Measurements from ENCODE around the gene CDK8.

CDK8 gene

GRCh38 chr13:26372747-26373146 is 118.8 kb downstream of the CDK8 start:
- Histone ChIP-seq H3K27me3 (ENCODE audit: control insufficient read depth, insufficient read depth, low read length) (no peaks in the 10 kb centered on the region), H3K9ac (ENCODE audit: low read length) (no peak overlapping the region), H3K4me3 (ENCODE audit: low read length) (no peak overlapping the region), H3K9me3 (ENCODE audit: control insufficient read depth, low read length) (no peaks in the 10 kb centered on the region), H3K4me1 (ENCODE audit: control insufficient read depth, insufficient read depth, low read length) (no peaks in the 10 kb centered on the region), H3K36me3 (ENCODE audit: control insufficient read depth, insufficient read depth, low read length) (no peaks in the 10 kb centered on the region)

GRCh38 chr13:26376430-26376829 is 122.5 kb downstream of the CDK8 start:
- H3K27me3 ChIP-seq (ENCODE audit: control insufficient read depth, insufficient read depth, low read length) = no peaks in the 10 kb centered on the region
- no peak overlapping the region for H3K4me3 ChIP-seq (ENCODE audit: low read length)
- no peaks in the 10 kb centered on the region for H3K4me1 ChIP-seq (ENCODE audit: control insufficient read depth, insufficient read depth, low read length)
- H3K36me3 ChIP-seq (ENCODE audit: control insufficient read depth, insufficient read depth, low read length) = no peaks in the 10 kb centered on the region
- H3K9ac ChIP-seq (ENCODE audit: low read length) = no peak overlapping the region
- H3K9me3 ChIP-seq (ENCODE audit: control insufficient read depth, low read length) = no peaks in the 10 kb centered on the region

GRCh38 chr13:26377038-26377437 is 123.1 kb downstream of the CDK8 start:
- Histone ChIP-seq H3K36me3 (ENCODE audit: control insufficient read depth, insufficient read depth, low read length) (no peaks in the 10 kb centered on the region), H3K4me1 (ENCODE audit: control insufficient read depth, insufficient read depth, low read length) (no peaks in the 10 kb centered on the region), H3K9ac (ENCODE audit: low read length) (no peak overlapping the region), H3K27me3 (ENCODE audit: control insufficient read depth, insufficient read depth, low read length) (no peaks in the 10 kb centered on the region), H3K9me3 (ENCODE audit: control insufficient read depth, low read length) (no peaks in the 10 kb centered on the region), H3K4me3 (ENCODE audit: low read length) (no peak overlapping the region)

GRCh38 chr13:26378116-26378515 is 124.2 kb downstream of the CDK8 start:
- Histone ChIP-seq H3K9ac (ENCODE audit: low read length) (no peak overlapping the region), H3K27me3 (ENCODE audit: control insufficient read depth, insufficient read depth, low read length) (no peaks in the 10 kb centered on the region), H3K36me3 (ENCODE audit: control insufficient read depth, insufficient read depth, low read length) (no peaks in the 10 kb centered on the region), H3K4me3 (ENCODE audit: low read length) (no peak overlapping the region), H3K4me1 (ENCODE audit: control insufficient read depth, insufficient read depth, low read length) (no peaks in the 10 kb centered on the region), H3K9me3 (ENCODE audit: control insufficient read depth, low read length) (no peaks in the 10 kb centered on the region)

GRCh38 chr13:26379831-26380230 is 125.9 kb downstream of the CDK8 start:
- Histone ChIP-seq H3K27me3 (ENCODE audit: control insufficient read depth, insufficient read depth, low read length) (no peaks in the 10 kb centered on the region), H3K36me3 (ENCODE audit: control insufficient read depth, insufficient read depth, low read length) (no peaks in the 10 kb centered on the region), H3K9me3 (ENCODE audit: control insufficient read depth, low read length) (no peaks in the 10 kb centered on the region), H3K4me3 (ENCODE audit: low read length) (no peak overlapping the region), H3K9ac (ENCODE audit: low read length) (no peak overlapping the region), H3K4me1 (ENCODE audit: control insufficient read depth, insufficient read depth, low read length) (no peaks in the 10 kb centered on the region)

- Histone ChIP-seq H3K27me3 (ENCODE audit: control insufficient read depth, insufficient read depth, low read length) (no peaks in the 10 kb centered on the region), H3K4me1 (ENCODE audit: control insufficient read depth, insufficient read depth, low read length) (no peaks in the 10 kb centered on the region), H3K36me3 (ENCODE audit: control insufficient read depth, insufficient read depth, low read length) (no peaks in the 10 kb centered on the region), H3K9ac (ENCODE audit: low read length) (no peak overlapping the region), H3K4me3 (ENCODE audit: low read length) (no peak overlapping the region), H3K9me3 (ENCODE audit: control insufficient read depth, low read length) (no peaks in the 10 kb centered on the region)
Measured at GRCh38 chr13:26380930-26381329, 127.0 kb downstream of the CDK8 start.

GRCh38 chr13:26382366-26382765 is 128.4 kb downstream of the CDK8 start:
- H3K4me3 ChIP-seq (ENCODE audit: low read length) = no peak overlapping the region
- no peak overlapping the region for H3K9ac ChIP-seq (ENCODE audit: low read length)
- H3K36me3 ChIP-seq (ENCODE audit: control insufficient read depth, insufficient read depth, low read length) = no peaks in the 10 kb centered on the region
- no peaks in the 10 kb centered on the region for H3K9me3 ChIP-seq (ENCODE audit: control insufficient read depth, low read length)
- no peaks in the 10 kb centered on the region for H3K4me1 ChIP-seq (ENCODE audit: control insufficient read depth, insufficient read depth, low read length)
- H3K27me3 ChIP-seq (ENCODE audit: control insufficient read depth, insufficient read depth, low read length) = no peaks in the 10 kb centered on the region

GRCh38 chr13:26382835-26383234 is 128.9 kb downstream of the CDK8 start:
- H3K36me3 ChIP-seq (ENCODE audit: control insufficient read depth, insufficient read depth, low read length) = peaks cover 3% of the 10 kb centered on the region
- no peaks in the 10 kb centered on the region for H3K4me1 ChIP-seq (ENCODE audit: control insufficient read depth, insufficient read depth, low read length)
- no peak overlapping the region for H3K9ac ChIP-seq (ENCODE audit: low read length)
- H3K4me3 ChIP-seq (ENCODE audit: low read length) = no peak overlapping the region
- H3K27me3 ChIP-seq (ENCODE audit: control insufficient read depth, insufficient read depth, low read length) = no peaks in the 10 kb centered on the region
- no peaks in the 10 kb centered on the region for H3K9me3 ChIP-seq (ENCODE audit: control insufficient read depth, low read length)

GRCh38 chr13:26384587-26384986 is 130.7 kb downstream of the CDK8 start:
- Histone ChIP-seq H3K4me1 (ENCODE audit: control insufficient read depth, insufficient read depth, low read length) (no peaks in the 10 kb centered on the region), H3K4me3 (ENCODE audit: low read length) (no peak overlapping the region), H3K27me3 (ENCODE audit: control insufficient read depth, insufficient read depth, low read length) (no peaks in the 10 kb centered on the region), H3K9me3 (ENCODE audit: control insufficient read depth, low read length) (no peaks in the 10 kb centered on the region), H3K36me3 (ENCODE audit: control insufficient read depth, insufficient read depth, low read length) (peaks cover 4% of the 10 kb centered on the region), H3K9ac (ENCODE audit: low read length) (no peak overlapping the region)

GRCh38 chr13:26386026-26386425 is 132.1 kb downstream of the CDK8 start:
- no peak overlapping the region for H3K4me3 ChIP-seq (ENCODE audit: low read length)
- H3K9me3 ChIP-seq (ENCODE audit: control insufficient read depth, low read length) = no peaks in the 10 kb centered on the region
- H3K4me1 ChIP-seq (ENCODE audit: control insufficient read depth, insufficient read depth, low read length) = no peaks in the 10 kb centered on the region
- no peak overlapping the region for H3K9ac ChIP-seq (ENCODE audit: low read length)
- H3K27me3 ChIP-seq (ENCODE audit: control insufficient read depth, insufficient read depth, low read length) = no peaks in the 10 kb centered on the region
- peaks cover 4% of the 10 kb centered on the region for H3K36me3 ChIP-seq (ENCODE audit: control insufficient read depth, insufficient read depth, low read length)

GRCh38 chr13:26390203-26390602 is 136.3 kb downstream of the CDK8 start:
- peaks cover 4% of the 10 kb centered on the region for H3K36me3 ChIP-seq (ENCODE audit: control insufficient read depth, insufficient read depth, low read length)
- H3K4me1 ChIP-seq (ENCODE audit: control insufficient read depth, insufficient read depth, low read length) = no peaks in the 10 kb centered on the region
- no peak overlapping the region for H3K9ac ChIP-seq (ENCODE audit: low read length)
- H3K4me3 ChIP-seq (ENCODE audit: low read length) = no peak overlapping the region
- H3K9me3 ChIP-seq (ENCODE audit: control insufficient read depth, low read length) = no peaks in the 10 kb centered on the region
- no peaks in the 10 kb centered on the region for H3K27me3 ChIP-seq (ENCODE audit: control insufficient read depth, insufficient read depth, low read length)

GRCh38 chr13:26400545-26400944 is 146.6 kb downstream of the CDK8 start:
- Histone ChIP-seq H3K9ac (ENCODE audit: low read length) (no peak overlapping the region), H3K4me3 (ENCODE audit: low read length) (no peak overlapping the region), H3K36me3 (ENCODE audit: control insufficient read depth, insufficient read depth, low read length) (no peaks in the 10 kb centered on the region), H3K9me3 (ENCODE audit: control insufficient read depth, low read length) (no peaks in the 10 kb centered on the region), H3K4me1 (ENCODE audit: control insufficient read depth, insufficient read depth, low read length) (no peaks in the 10 kb centered on the region), H3K27me3 (ENCODE audit: control insufficient read depth, insufficient read depth, low read length) (no peaks in the 10 kb centered on the region)

GRCh38 chr13:26401069-26401468 is 147.1 kb downstream of the CDK8 start:
- Histone ChIP-seq H3K4me1 (ENCODE audit: control insufficient read depth, insufficient read depth, low read length) (no peaks in the 10 kb centered on the region), H3K36me3 (ENCODE audit: control insufficient read depth, insufficient read depth, low read length) (no peaks in the 10 kb centered on the region), H3K27me3 (ENCODE audit: control insufficient read depth, insufficient read depth, low read length) (no peaks in the 10 kb centered on the region), H3K9ac (ENCODE audit: low read length) (no peak overlapping the region), H3K9me3 (ENCODE audit: control insufficient read depth, low read length) (no peaks in the 10 kb centered on the region), H3K4me3 (ENCODE audit: low read length) (no peak overlapping the region)
